SK-N-SH (cell line): ENCODE results near the gene SHISA5. TPM values are rescaled to one million over a fixed set of nuclear protein-coding genes. Genes with fewer than 3 reads are reported as not detected.

ENCODE experiments used
- CTCF ChIA-PET: fragments of 300-600, 350-600 bp; formaldehyde crosslinking; extraction: SDS; loops from one replicate; lab custom pipeline; 2021; lab: Yijun Ruan, JAX
- POLR2A ChIA-PET: fragments of 350-600 bp; sonication (Branson Sonifier 250); formaldehyde crosslinking; extraction: SDS; loops from one replicate; lab custom pipeline; 2020; ENCODE audit warnings: antibody characterized with exemption, inconsistent platforms; lab: Yijun Ruan, JAX
- DNase-seq: peaks from one replicate; pipeline ENCODE4 v3.0.0; 2012
- H2AFZ ChIP-seq: fragments of 200-600 bp; sonication (generic); 2 replicates; pipeline ENCODE4 v1.8.1; 2016; ENCODE audit warnings: antibody characterized with exemption, mild to moderate bottlenecking, low read depth
- H3F3A ChIP-seq: fragments of 200-600 bp; sonication (generic); replicated peaks from 2 replicates; pipeline ENCODE3; 2016; ENCODE audit warnings: antibody characterized with exemption, mild to moderate bottlenecking; ENCODE audit not compliant: insufficient read depth
- H3K27ac ChIP-seq, 2 experiments: fragments of 200-500 bp in 1 of 2; fragments of 200-600 bp in 1 of 2; sonication (Bioruptor generic) in 1 of 2; sonication (generic), shearing (Covaris generic) in 1 of 2; 2 replicates each; pipeline versions ENCODE4 v1.5.1 to v1.6.1; 2014 to 2016; ENCODE audit warnings: low read depth in 2 of 2, inconsistent platforms in 1 of 2, low read length in 1 of 2, mild to moderate bottlenecking in 1 of 2, mixed read lengths in 1 of 2
- H3K27me3 ChIP-seq: fragments of 200-600 bp; sonication (generic), shearing (Covaris generic); 2 replicates; pipeline ENCODE4 v1.6.1; 2016; ENCODE audit warnings: mixed run types; ENCODE audit not compliant: insufficient read depth
- H3K36me3 ChIP-seq, 2 experiments: fragments of 200-500 bp in 1 of 2; fragments of 200-600 bp in 1 of 2; sonication (Bioruptor generic) in 1 of 2; sonication (generic) in 1 of 2; replicated peaks in 1 of 2; 2 replicates each; pipeline versions ENCODE3 to v1.5.1; 2014 to 2016; ENCODE audit warnings: low read length in 1 of 2, mild to moderate bottlenecking in 1 of 2; ENCODE audit not compliant: insufficient read depth in 2 of 2, control insufficient read depth in 1 of 2
- H3K4me1 ChIP-seq, 2 experiments: fragments of 200-500 bp in 1 of 2; fragments of 200-600 bp in 1 of 2; sonication (Bioruptor generic) in 1 of 2; sonication (generic), shearing (Covaris generic) in 1 of 2; 2 replicates each; pipeline versions ENCODE4 v1.5.1 to v1.6.1; 2014 to 2016; ENCODE audit warnings: low read depth in 1 of 2, low read length in 1 of 2, mixed run types in 1 of 2; ENCODE audit not compliant: insufficient read depth in 2 of 2, control insufficient read depth in 1 of 2
- H3K4me2 ChIP-seq: fragments of 200-600 bp; sonication (generic), shearing (Covaris generic); 2 replicates; pipeline ENCODE4 v1.6.1; 2017; ENCODE audit warnings: mixed run types
- H3K4me3 ChIP-seq, 2 experiments: fragments of 200-500 bp in 1 of 2; fragments of 200-600 bp in 1 of 2; sonication (Bioruptor generic) in 1 of 2; sonication (generic), shearing (Covaris generic) in 1 of 2; 2 replicates each; pipeline versions ENCODE4 v1.5.1 to v1.8.1; 2014 to 2016; ENCODE audit warnings: low read depth in 2 of 2, inconsistent platforms in 1 of 2, low read length in 1 of 2, mild to moderate bottlenecking in 1 of 2, mixed read lengths in 1 of 2, moderate library complexity in 1 of 2
- H3K79me2 ChIP-seq: fragments of 200-600 bp; sonication (generic); 2 replicates; pipeline ENCODE4 v1.8.1; 2017; ENCODE audit warnings: mild to moderate bottlenecking; ENCODE audit not compliant: insufficient read depth
- H3K9ac ChIP-seq: fragments of 200-600 bp; sonication (generic); 2 replicates; pipeline ENCODE4 v1.6.1; 2017; ENCODE audit warnings: mixed run types
- H3K9me2 ChIP-seq: fragments of 200-600 bp; sonication (generic); 2 replicates; pipeline ENCODE4 v1.6.1; 2017; ENCODE audit warnings: mixed run types
- H3K9me3 ChIP-seq: fragments of 200-600 bp; sonication (generic); 2 replicates; pipeline ENCODE4 v1.6.1; 2017; ENCODE audit warnings: mixed run types, mild to moderate bottlenecking, moderate library complexity
- H4K20me1 ChIP-seq: fragments of 200-600 bp; sonication (generic); 2 replicates; pipeline ENCODE4 v1.6.1; 2017; ENCODE audit warnings: mild to moderate bottlenecking, mixed run types; ENCODE audit not compliant: insufficient read depth
- ELF1 ChIP-seq: IDR thresholded peaks from 2 replicates; pipeline ENCODE4 v1.4.0; 2012
- EP300 ChIP-seq, 2 experiments: IDR thresholded peaks; 2 replicates each; pipeline versions ENCODE4 v1.4.0 to v1.6.1; 2012; ENCODE audit warnings: borderline replicate concordance in 1 of 2, low read depth in 1 of 2, low read length in 1 of 2
- EZH2phosphoT487 ChIP-seq: fragments of 200-600 bp; sonication (generic); IDR thresholded peaks from 2 replicates; pipeline ENCODE4 v1.6.1; 2017; ENCODE audit warnings: low read depth, mixed run types, mild to moderate bottlenecking, antibody characterized with exemption, moderate library complexity, borderline replicate concordance
- FOSL2 ChIP-seq: IDR thresholded peaks from 2 replicates; pipeline ENCODE4 v1.4.0; 2012; ENCODE audit warnings: low read depth, mild to moderate bottlenecking, moderate library complexity, borderline replicate concordance
- FOXJ3 ChIP-seq: sonication (generic); formaldehyde crosslinking; IDR thresholded peaks from 2 replicates; pipeline ENCODE4 v1.5.1; 2020; ENCODE audit warnings: mild to moderate bottlenecking, missing genetic modification reagents
- FOXM1 ChIP-seq: IDR thresholded peaks from 2 replicates; pipeline ENCODE4 v1.4.0; 2012; ENCODE audit warnings: low read depth, mild to moderate bottlenecking
- GABPA ChIP-seq: IDR thresholded peaks from 2 replicates; pipeline ENCODE4 v1.4.0; 2012; ENCODE audit warnings: low read depth, mild to moderate bottlenecking
- GATA2 ChIP-seq: sonication (generic); formaldehyde crosslinking; IDR thresholded peaks from 2 replicates; pipeline ENCODE4 v1.5.0; 2020; ENCODE audit warnings: mild to moderate bottlenecking, missing genetic modification reagents
- JUND ChIP-seq: IDR thresholded peaks from 2 replicates; pipeline ENCODE4 v1.4.0; 2012
- MEF2A ChIP-seq: IDR thresholded peaks from 2 replicates; pipeline ENCODE4 v1.4.0; 2012; ENCODE audit warnings: low read depth, borderline replicate concordance
- MXI1 ChIP-seq: IDR thresholded peaks from 2 replicates; pipeline ENCODE4 v1.6.1; 2012; ENCODE audit warnings: mild to moderate bottlenecking, low read depth, low read length, improper control_type of control experiment
- NFIC ChIP-seq: IDR thresholded peaks from 2 replicates; pipeline ENCODE4 v1.4.0; 2012; ENCODE audit warnings: borderline replicate concordance
- RXRA ChIP-seq: IDR thresholded peaks from 2 replicates; pipeline ENCODE4 v1.4.0; 2012; ENCODE audit warnings: low read depth, mild to moderate bottlenecking, borderline replicate concordance
- TAF1 ChIP-seq: IDR thresholded peaks from 2 replicates; pipeline ENCODE4 v1.6.1; 2012; ENCODE audit warnings: low read depth, mild to moderate bottlenecking, low read length, moderate library complexity, borderline replicate concordance
- USF2 ChIP-seq: fragments of 150-350 bp; IDR thresholded peaks from 2 replicates; pipeline ENCODE4 v1.6.1; 2017; ENCODE audit warnings: antibody characterized with exemption, low read length, low read depth, borderline replicate concordance
- YY1 ChIP-seq: IDR thresholded peaks from 2 replicates; pipeline ENCODE4 v1.4.0; 2012; ENCODE audit warnings: low read depth, mild to moderate bottlenecking
- WGBS: methylation state at CpG from one replicate; pipeline ENCODE4 v1.1.6; 2017; ENCODE audit warnings: low lambda C conversion rate; 5-methylcytosine and 5-hydroxymethylcytosine counted together
- polyA plus RNA-seq, 3 experiments: library from polyadenylated mRNA; depleted of rRNA; stranded (reverse); fragments of >200 nt; gene quantifications; 2 replicates each; pipeline ENCODE4 v1.2.3, GENCODE V29; 2012
- TF ChIP-seq, protein P1 (sequence below): IDR thresholded peaks from 2 replicates; pipeline ENCODE4 v1.4.0; 2012; ENCODE audit warnings: low read depth, borderline replicate concordance
- TF ChIP-seq, protein P2 (sequence below): fragments of 150-350 bp; IDR thresholded peaks from 2 replicates; pipeline ENCODE4 v1.6.1; 2016; ENCODE audit warnings: mild to moderate bottlenecking, low read depth, low read length

Gene SHISA5
- polyA plus RNA-seq, 1 of the 3 experiments (the other 2 are of a cell fraction), result 194 TPM

DNA sequence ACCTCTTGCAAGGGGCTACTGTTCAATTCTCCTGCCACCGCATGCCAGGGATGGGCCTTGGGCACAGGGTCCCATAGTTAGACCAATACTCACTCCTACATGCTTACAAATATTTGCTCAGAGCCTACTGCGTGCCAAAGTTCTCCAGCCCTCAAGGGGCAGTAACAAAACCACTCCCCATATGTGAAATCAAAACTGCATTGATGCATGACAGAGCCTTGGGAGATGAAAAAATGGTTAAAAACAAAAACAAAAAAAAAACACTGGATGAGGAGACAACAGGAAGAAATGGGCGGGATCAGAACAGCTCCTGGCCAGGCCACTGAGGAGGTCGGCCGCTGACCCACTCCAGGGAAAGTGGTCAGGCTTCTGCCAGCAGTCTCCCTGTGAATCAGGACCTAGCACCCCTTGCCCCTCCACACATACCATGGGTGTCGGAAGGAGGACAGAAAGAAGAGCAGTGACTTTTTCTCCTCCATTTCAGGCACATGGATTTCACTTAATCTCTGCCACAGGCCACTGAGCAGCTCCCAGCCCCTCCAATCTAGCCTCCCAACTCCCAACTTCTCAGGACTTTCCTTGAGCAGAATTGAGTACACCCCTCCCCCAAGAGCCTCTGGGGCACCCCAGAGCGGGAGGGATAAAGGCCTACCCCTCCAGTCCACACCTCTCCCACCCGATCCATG is 76.9 kb downstream of the SHISA5 start:
- H3F3A ChIP-seq, result no peaks in the 10 kb centered on the region
- H3K4me2 ChIP-seq, result peak overlapping the region; percentile 99
- ChIA-PET POLR2A (no interaction called here), CTCF (interaction anchor here (13.2 to 14.1 kb wide), 2 partner anchors 8 to 21 kb away, joined by 156 to 399 read pairs; no protein-coding TSS in a partner anchor)
- peaks cover 7 to 51% of the 10 kb centered on the region in 2 experiments; a peak in 2 of 4 replicates for H3K4me1 ChIP-seq
- H3K4me3 ChIP-seq, result peak overlapping the region in 1 of 2 experiments; percentile 79; a peak in 1 of 4 replicates
- 81% methylated on average over 7 of the region's 8 CpGs for WGBS
- H4K20me1 ChIP-seq, result no peaks in the 10 kb centered on the region
- peaks cover 56% of the 10 kb centered on the region for H3K79me2 ChIP-seq
- no peak for DNase-seq
- peaks cover 0 to 3% of the 10 kb centered on the region in 2 experiments for H3K36me3 ChIP-seq
- no peak overlapping the region for H2AFZ ChIP-seq
- H3K27me3 ChIP-seq, result no peaks in the 10 kb centered on the region
- H3K9ac ChIP-seq, result no peak overlapping the region
- H3K9me3 ChIP-seq, result no peaks in the 10 kb centered on the region
- H3K9me2 ChIP-seq, result no peaks in the 10 kb centered on the region
- no peak overlapping the region; a peak in 1 of 4 replicates for H3K27ac ChIP-seq
- TF ChIP-seq, protein P1, sequence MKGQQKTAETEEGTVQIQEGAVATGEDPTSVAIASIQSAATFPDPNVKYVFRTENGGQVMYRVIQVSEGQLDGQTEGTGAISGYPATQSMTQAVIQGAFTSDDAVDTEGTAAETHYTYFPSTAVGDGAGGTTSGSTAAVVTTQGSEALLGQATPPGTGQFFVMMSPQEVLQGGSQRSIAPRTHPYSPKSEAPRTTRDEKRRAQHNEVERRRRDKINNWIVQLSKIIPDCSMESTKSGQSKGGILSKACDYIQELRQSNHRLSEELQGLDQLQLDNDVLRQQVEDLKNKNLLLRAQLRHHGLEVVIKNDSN, result no peak
- TF ChIP-seq YY1 (no peak), FOSL2 (no peak), MXI1 (no peak), EP300 (IDR thresholded peaks at IDR 0.05; ENCODE audit: borderline replicate concordance in 1 of 2, low read depth in 1 of 2, low read length in 1 of 2) (no peak), GABPA (no peak), JUND (no peak), FOXM1 (no peak), TAF1 (no peak), GATA2 (CRISPR knock-in tag) (no peak), ELF1 (no peak), USF2 (no peak), FOXJ3 (CRISPR knock-in tag) (no peak), NFIC (no peak), MEF2A (no peak), RXRA (no peak), EZH2phosphoT487 (no peak)
- TF ChIP-seq, protein P2, sequence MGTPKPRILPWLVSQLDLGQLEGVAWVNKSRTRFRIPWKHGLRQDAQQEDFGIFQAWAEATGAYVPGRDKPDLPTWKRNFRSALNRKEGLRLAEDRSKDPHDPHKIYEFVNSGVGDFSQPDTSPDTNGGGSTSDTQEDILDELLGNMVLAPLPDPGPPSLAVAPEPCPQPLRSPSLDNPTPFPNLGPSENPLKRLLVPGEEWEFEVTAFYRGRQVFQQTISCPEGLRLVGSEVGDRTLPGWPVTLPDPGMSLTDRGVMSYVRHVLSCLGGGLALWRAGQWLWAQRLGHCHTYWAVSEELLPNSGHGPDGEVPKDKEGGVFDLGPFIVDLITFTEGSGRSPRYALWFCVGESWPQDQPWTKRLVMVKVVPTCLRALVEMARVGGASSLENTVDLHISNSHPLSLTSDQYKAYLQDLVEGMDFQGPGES, result no peak
